Fibroblast of peridontal ligament (primary cell): ENCODE results near the gene C3orf18.
A peak's percentile ranks its signal among the peaks of the same experiment; 100 is the strongest.

ENCODE experiments used
- DNase-seq: peaks from one replicate; pipeline ENCODE4 v3.0.0-alpha.2; 2010; ENCODE audit errors: extremely low read depth

Gene C3orf18

GRCh38 chr3:50580683-50581458 lies 13.3 kb upstream of the C3orf18 start:
- DNase-seq, result no peak

DNA sequence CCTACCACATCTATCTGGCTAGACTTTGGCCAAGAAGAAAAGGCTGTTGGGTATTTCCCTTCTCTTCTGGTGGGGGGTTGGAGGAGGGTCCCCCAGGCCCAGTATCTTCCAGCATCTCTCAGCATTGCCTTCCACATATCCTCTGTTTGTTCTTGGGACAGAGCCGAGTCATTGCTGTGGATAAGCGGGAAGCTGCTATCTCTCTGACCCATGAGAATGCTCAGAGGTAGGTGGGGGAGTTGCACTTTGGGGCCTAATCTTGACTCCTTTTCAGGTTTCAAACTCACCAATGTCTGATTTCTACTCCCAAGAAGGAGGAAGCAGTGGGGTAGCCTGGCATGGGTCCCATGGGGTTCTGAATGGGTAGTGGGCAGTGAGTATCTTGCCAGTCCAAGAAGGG lies 9.8 kb upstream of the C3orf18 start:
- DNase-seq, result no peak

DNA sequence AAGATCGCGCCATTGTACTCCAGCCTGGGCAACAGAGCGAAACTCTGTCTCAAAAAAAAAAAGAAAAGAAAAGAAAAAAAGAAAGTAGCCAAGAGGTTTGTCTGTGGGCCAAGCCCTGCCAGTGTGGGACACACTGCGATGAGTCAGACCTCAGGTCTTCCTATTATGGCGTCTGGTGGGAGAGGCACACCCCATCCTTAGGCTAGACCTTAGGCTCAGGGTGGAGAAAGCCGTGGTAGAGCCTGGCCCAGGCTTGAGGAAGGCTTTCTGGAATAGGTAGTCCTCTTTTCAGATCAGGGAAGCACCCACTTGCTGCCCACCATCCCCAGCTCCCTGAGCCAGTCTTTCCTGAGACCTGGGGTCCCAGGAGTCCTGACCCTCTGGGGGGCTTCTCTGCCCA lies 7.8 kb upstream of the C3orf18 start:
- no peak for DNase-seq

DNA sequence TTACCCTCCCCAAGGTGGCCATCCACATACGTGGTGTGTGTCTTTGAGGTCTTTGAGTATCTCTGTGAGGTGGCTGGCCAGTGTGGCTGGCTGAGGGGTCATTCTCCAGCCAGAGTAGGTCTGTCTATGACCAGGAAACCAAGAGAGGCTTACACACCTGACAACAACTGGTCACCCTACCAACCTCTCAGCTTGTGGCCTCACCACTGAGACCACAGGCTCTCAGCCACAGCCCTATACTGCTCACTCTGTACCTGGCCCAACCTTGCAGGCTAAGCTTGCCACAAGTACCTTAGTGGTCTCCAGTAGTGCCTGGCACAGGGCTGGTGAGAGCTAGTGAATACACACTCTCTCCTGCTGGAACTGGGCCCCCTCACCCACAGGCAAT lies 6.9 kb upstream of the C3orf18 start:
- no peak for DNase-seq

GRCh38 chr3:50573566-50574443 lies 6.3 kb upstream of the C3orf18 start:
- DNase-seq, result no peak

DNA sequence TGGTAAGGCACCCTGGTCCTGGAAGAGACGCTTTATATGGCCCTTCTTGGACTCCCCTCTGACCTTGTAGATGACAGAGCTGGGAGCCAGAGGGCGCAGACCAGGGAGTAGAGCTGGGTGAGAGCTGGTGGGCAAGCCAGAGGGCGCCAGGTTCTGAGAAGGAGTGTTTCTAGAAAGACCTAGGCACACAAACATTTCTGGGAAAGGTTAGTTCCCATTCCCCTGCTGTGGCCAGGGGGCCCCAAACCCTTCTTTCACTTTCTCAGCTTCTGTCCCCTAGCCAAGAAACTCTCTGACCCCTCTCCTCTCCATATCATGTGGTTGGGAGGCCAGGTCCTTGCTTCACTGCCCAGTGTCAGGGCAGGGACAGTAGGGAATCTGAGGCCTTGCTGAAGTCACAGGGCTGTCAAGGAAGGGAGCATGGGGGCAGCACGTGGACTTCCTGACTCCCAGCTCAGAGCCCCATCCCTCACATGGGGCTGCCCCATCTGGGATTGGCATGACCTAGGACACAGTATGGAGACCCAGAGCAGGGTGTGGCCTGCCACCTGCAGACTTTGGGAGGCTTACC lies 5.3 kb upstream of the C3orf18 start:
- DNase-seq, result no peak

- peak; percentile 75 for DNase-seq
Observed at GRCh38 chr3:50572158-50572557, 4.6 kb upstream of the C3orf18 start.

- no peak for DNase-seq
Observed at GRCh38 chr3:50571486-50571885, 3.9 kb upstream of the C3orf18 start.

- DNase-seq, result no peak
Observed at GRCh38 chr3:50570508-50571279, 3.1 kb upstream of the C3orf18 start.

GRCh38 chr3:50568947-50569749 lies 1.6 kb upstream of the C3orf18 start, which contains the start of gene HEMK1:
Gene HEMK1 (plus strand): TSS chr3:50569522. CDS start chr3:50571105, 1,583 bp downstream.
- peak; percentile 92 for DNase-seq

GRCh38 chr3:50567011-50567385 lies 549 bp downstream of the C3orf18 start:
- DNase-seq, result no peak

DNA sequence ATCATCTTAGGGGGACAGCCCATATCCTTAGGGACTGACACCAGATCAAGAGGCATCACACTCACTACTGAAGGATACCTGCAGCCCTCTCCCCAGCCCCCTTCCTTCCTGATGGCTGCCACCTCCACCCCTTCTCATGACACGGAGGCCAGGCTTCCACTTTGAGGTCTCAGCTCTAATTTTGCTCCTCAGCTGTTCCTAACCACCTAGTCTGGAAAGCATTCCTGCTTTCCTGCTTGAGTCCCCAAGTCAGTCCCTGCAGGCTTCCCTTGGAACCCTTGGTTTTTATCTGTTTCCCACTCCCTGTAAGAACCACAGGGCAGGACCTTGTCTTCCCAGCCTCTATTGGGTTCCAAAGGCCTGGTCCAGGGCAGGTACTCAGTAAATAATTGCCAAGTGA lies 3.2 kb downstream of the C3orf18 start:
- DNase-seq, result no peak

DNA sequence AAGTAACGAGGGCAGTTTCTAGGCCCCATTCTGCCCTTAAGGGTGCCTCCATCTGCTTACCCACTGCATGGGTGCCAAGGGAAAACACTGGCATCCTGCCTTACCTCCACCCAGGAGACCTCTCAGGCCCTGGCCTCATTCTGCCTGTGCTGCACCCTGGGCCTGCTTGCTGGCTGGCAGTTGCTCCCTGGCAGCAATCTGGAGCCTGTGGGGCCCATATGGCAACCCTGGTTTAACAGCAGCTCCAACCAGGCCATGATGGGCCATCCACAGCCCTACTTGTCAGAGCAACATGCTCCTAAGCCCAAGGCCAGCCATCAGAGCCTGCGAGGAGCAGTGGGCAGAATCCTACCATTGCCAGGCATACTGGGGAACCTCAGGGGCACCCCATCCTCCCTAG lies 3.7 kb downstream of the C3orf18 start:
- DNase-seq, result no peak

DNA sequence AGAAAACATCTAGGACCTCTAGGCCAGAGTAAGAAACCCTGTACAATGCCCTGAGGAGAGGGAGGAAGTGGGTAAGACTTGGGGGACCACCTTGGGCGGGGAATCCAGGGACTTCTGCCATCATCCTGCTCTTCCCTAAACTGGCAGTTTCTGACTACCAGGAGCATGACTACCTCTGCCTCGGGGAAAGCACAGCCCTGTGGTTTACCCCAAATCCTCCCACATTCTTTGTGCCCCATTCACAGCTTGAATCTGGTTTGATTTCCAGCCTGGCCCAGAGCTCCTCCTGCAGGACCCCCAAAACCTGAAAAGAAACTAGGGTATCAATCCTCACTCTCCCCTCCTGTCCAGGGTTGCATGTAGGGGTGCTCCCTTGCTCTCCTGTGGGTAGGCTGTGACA lies 4.7 kb downstream of the C3orf18 start:
- DNase-seq, result peak; percentile 74

GRCh38 chr3:50559702-50560101 lies 7.8 kb downstream of the C3orf18 start:
- DNase-seq, result no peak

- peak; percentile 16 for DNase-seq
Observed at GRCh38 chr3:50557915-50558314, 9.6 kb downstream of the C3orf18 start.

DNA sequence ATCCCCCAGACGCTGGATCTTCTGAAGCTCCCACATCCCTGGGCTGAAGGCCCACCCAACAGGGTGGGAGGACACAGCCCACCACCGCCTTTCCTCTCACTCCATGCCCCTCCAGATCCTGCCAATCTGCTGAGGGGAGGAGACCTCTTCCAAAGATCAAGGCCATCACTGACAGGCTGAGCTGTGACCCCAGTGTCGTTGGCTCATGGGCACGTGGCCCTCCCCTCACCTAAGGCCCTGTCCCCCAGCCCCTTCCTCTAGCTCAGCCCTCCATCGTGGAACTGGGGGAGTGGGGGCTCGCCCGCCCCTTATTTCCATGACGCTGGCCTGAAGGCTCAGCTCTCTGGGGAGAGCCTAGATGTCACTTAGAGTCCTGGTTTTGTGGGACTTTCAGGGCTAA lies 10.4 kb downstream of the C3orf18 start:
- no peak for DNase-seq

DNA sequence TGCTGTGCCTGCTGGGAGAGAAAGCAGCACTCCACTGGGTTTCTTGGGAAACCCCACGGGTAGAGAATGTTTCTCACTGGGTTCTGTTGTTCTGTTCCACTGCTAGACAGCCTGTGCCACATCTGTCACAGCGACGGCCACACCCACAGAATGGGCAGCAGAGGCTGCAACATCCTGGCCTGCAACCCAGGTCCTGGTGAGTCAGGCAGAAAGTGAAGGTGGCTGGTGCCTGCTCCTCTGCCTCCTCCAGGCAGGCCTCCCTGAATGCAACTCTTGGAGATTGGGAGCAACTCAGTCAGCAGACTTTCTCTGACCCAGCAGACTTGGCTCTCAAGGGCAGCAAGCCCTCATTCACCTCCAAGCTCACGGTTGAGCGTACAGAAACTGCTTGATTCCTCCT lies 13.0 kb downstream of the C3orf18 start:
- no peak for DNase-seq

DNA sequence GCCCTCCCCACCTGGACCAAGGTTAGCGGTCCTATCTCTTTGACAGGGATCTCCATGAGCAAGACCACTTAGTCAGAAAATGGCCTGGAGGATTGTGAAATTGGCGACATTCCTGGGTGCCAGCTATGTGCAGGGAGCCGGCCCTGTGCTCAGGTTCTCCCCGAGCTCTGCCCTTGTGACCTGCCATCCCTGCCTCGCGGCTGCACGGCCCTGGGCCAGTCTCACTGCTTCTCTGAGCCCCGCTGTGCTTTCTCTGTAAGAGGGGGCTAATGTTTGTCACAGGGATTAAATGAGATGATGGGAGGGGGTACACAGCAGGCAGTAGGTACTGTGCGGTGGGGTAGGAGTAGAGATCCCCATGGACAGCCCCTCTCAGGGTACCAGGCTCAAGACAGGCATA lies 14.9 kb downstream of the C3orf18 start:
- no peak for DNase-seq

DNA sequence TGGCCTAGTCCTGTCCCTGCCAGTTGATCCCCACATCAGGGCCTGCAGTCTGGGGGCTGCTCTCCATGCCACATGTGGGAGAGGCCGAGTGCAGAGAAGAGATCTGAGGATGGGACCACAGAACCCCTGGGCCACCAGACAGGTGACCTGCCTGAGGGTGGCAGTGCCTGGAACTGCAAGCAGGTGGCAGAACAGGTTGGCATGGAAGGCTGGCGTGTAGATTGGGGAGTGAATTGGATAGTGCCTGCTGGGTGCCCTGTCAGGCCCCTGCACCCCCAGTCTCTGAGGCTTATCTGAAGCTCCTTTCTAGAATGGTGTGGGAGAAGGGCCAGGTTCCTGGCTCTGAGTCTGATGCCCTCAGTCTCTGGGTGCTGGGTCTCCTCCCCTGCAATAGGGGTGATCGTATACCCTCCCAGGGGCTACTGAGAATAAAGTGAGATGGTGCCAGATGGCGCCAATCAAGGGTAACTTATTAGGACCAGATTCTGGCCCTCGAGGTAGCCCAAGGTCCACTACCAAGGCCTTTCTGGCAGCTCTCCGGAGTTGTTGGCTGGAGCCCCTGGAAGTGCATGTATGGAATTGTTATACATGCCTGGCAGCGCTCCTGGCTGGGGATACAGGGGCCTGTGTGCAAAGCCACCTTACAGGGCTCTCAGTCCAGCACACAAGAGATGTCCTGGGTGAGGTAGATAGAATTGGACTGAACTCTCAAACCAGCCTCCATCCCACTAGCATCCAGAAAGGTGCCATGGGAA lies 15.7 kb downstream of the C3orf18 start:
- no peak for DNase-seq
